OCI-LY3 (cell line): ENCODE results near the gene GARS1.

Source experiments
- CTCF ChIP-seq: fragments of 200-600, 300-600 bp; sonication (generic); IDR thresholded peaks from 2 replicates; pipeline ENCODE4 v1.5.1; 2014; ENCODE audit warnings: antibody characterized with exemption, low read length, low read depth
- EZH2phosphoT487 ChIP-seq: fragments of 200-600 bp; shearing (Covaris generic); IDR thresholded peaks from 2 replicates; pipeline ENCODE4 v1.6.1; 2018; ENCODE audit warnings: antibody characterized with exemption, mixed run types, low read depth

GRCh38 chr7:30627026-30627425 is 32.3 kb downstream of the GARS1 start:
- TF ChIP-seq CTCF (no peak), EZH2phosphoT487 (no peak)
